Hepatocyte (in vitro differentiated cells): Measurements from ENCODE around the gene MAP3K6. TPM values are rescaled to one million over a fixed set of nuclear protein-coding genes. Genes with fewer than 3 reads are reported as not detected.

Experiments
- DNase-seq: peaks from one replicate; pipeline ENCODE4 v3.0.0-alpha.2; 2016; ENCODE audit warnings: low spot score
- H2AFZ ChIP-seq: fragments of 200-600 bp; sonication (generic); 2 replicates; pipeline ENCODE4 v1.6.0; 2016; ENCODE audit warnings: antibody characterized with exemption, mild to moderate bottlenecking
- H3K27ac ChIP-seq: fragments of 200-600 bp; sonication (generic); 2 replicates; pipeline ENCODE4 v1.5.1; 2016; ENCODE audit warnings: mild to moderate bottlenecking
- H3K27me3 ChIP-seq: fragments of 200-600 bp; sonication (generic); 2 replicates; pipeline ENCODE4 v1.6.1; 2016
- H3K36me3 ChIP-seq: fragments of 200-600 bp; sonication (generic); replicated peaks from 2 replicates; pipeline ENCODE4 v1.5.1; 2016; ENCODE audit warnings: low read depth; ENCODE audit not compliant: insufficient read depth
- H3K4me1 ChIP-seq: fragments of 200-600 bp; sonication (generic); 2 replicates; pipeline ENCODE4 v1.5.1; 2016; ENCODE audit warnings: mild to moderate bottlenecking, moderate library complexity; ENCODE audit not compliant: insufficient read depth
- H3K4me2 ChIP-seq: fragments of 200-600 bp; sonication (generic); 2 replicates; pipeline ENCODE4 v1.6.0; 2016
- H3K4me3 ChIP-seq: fragments of 200-600 bp; sonication (generic); 2 replicates; pipeline ENCODE4 v1.5.1; 2016; ENCODE audit warnings: mild to moderate bottlenecking
- H3K79me2 ChIP-seq: fragments of 200-600 bp; sonication (generic); 2 replicates; pipeline ENCODE4 v1.6.0; 2017; ENCODE audit warnings: mild to moderate bottlenecking
- H3K9me2 ChIP-seq: fragments of 200-600 bp; sonication (generic); replicated peaks from 2 replicates; pipeline ENCODE4 v1.6.0; 2017; ENCODE audit warnings: mild to moderate bottlenecking; ENCODE audit not compliant: insufficient read depth
- H3K9me3 ChIP-seq: fragments of 200-600 bp; sonication (generic); 2 replicates; pipeline ENCODE4 v1.5.1; 2016; ENCODE audit warnings: low read depth, mild to moderate bottlenecking
- H4K20me1 ChIP-seq: fragments of 200-600 bp; sonication (generic); 2 replicates; pipeline ENCODE4 v1.6.0; 2016; ENCODE audit warnings: mild to moderate bottlenecking; ENCODE audit not compliant: insufficient read depth, poor library complexity, severe bottlenecking
- EZH2 ChIP-seq: fragments of 200-600 bp; sonication (generic); IDR thresholded peaks from 2 replicates; pipeline ENCODE4 v1.6.1; 2016; ENCODE audit warnings: antibody characterized with exemption, mild to moderate bottlenecking, borderline replicate concordance
- EZH2phosphoT487 ChIP-seq: fragments of 200-600 bp; sonication (generic); IDR thresholded peaks from one replicate; pipeline ENCODE4 v1.6.1; 2018; ENCODE audit warnings: antibody characterized with exemption, mild to moderate bottlenecking, low read depth, moderate library complexity; ENCODE audit not compliant: unreplicated experiment, severe bottlenecking
- WGBS: methylation state at CpG from one replicate; pipeline ENCODE4 v1.1.6; 2016; ENCODE audit warnings: low lambda C conversion rate; ENCODE audit errors: missing lambda C conversion rate; 5-methylcytosine and 5-hydroxymethylcytosine counted together
- polyA plus RNA-seq: library from polyadenylated mRNA; unstranded; fragments of >200 nt; fragmentation: Nextera tagmentation; extraction: Ambion mirVana; gene quantifications from 2 replicates; pipeline ENCODE4 v1.2.1, GENCODE V29; 2016
- total RNA-seq: library from RNA; depleted of rRNA; stranded (reverse); fragments of >200 nt; gene quantifications from 2 replicates; pipeline ENCODE4 v1.2.3, GENCODE V29; 2014
- TF ChIP-seq, protein P1 (sequence below): fragments of 200-600 bp; sonication (generic); IDR thresholded peaks from 2 replicates; pipeline ENCODE4 v1.5.1; 2016; ENCODE audit warnings: antibody characterized with exemption, mild to moderate bottlenecking; ENCODE audit not compliant: poor library complexity

The MAP3K6 gene
- total and polyA plus RNA-seq, 2 experiments from 2014 or later: 6.3 to 20.4 TPM

GRCh38 chr1:27358928-27359313, 7.8 kb downstream of the MAP3K6 start:
- Histone ChIP-seq H2AFZ (no peak overlapping the region), H3K9me3 (no peaks in the 10 kb centered on the region), H4K20me1 (no peaks in the 10 kb centered on the region), H3K4me2 (no peak overlapping the region), H3K4me1 (no peaks in the 10 kb centered on the region), H3K36me3 (no peaks in the 10 kb centered on the region), H3K27me3 (no peaks in the 10 kb centered on the region), H3K4me3 (no peak overlapping the region), H3K27ac (no peak overlapping the region), H3K9me2 (no peaks in the 10 kb centered on the region), H3K79me2 (no peaks in the 10 kb centered on the region)
- TF ChIP-seq EZH2phosphoT487: no peak
- TF ChIP-seq, protein P1, sequence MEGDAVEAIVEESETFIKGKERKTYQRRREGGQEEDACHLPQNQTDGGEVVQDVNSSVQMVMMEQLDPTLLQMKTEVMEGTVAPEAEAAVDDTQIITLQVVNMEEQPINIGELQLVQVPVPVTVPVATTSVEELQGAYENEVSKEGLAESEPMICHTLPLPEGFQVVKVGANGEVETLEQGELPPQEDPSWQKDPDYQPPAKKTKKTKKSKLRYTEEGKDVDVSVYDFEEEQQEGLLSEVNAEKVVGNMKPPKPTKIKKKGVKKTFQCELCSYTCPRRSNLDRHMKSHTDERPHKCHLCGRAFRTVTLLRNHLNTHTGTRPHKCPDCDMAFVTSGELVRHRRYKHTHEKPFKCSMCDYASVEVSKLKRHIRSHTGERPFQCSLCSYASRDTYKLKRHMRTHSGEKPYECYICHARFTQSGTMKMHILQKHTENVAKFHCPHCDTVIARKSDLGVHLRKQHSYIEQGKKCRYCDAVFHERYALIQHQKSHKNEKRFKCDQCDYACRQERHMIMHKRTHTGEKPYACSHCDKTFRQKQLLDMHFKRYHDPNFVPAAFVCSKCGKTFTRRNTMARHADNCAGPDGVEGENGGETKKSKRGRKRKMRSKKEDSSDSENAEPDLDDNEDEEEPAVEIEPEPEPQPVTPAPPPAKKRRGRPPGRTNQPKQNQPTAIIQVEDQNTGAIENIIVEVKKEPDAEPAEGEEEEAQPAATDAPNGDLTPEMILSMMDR: no peak
- TF ChIP-seq EZH2: no peak
- no peak for DNase-seq
- WGBS: 98% methylated on average over 5 of the region's 5 CpGs

DNA sequence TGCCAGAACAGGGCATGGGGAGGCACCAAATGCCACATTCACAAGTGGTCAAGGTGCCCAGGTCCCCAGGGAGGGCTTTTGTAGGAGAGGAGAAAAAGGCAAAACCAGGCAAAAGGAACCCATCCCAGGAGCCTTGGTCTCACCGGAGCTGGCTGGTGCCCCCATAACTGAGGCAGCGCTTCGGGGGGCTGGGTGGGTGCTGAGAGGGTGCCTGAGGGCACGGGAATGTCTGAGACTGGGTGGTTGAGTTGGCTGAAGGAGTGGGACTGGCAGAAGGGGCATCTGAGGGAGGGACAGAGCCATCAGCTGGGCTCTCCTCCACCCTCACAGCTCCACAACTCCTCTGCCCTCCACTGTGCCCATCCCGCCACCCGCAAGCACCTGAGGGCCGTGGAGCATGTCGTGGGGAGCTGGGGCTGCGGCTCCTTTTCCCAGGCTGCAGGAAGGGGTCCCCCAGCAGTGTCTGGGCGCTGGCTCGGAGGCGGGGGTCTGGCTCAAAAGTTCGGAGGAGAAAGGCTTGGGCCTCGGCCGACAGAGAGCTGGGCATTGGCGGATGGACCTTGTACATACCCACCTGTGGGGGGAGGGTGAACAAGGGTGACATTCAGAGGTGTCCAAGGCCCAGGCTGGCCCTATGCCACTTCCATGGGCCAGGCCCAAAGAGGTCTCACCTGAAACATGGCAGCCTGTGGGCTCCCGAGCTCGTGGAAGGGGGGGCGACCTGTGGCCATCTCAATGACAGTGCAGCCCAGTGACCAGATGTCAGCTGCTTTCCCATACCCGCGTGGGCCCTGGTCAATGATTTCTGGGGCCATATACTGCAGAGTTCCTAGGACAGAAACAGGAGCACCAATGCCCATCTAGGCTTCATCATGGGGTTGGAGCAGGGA, 8.5 kb downstream of the MAP3K6 start:
- DNase-seq: no peak
- H4K20me1 ChIP-seq: no peaks in the 10 kb centered on the region
- TF ChIP-seq EZH2 (no peak), EZH2phosphoT487 (no peak)
- TF ChIP-seq, protein P1: no peak
- no peaks in the 10 kb centered on the region for H3K9me3 ChIP-seq
- H2AFZ ChIP-seq: no peak overlapping the region
- no peaks in the 10 kb centered on the region for H3K27me3 ChIP-seq
- H3K27ac ChIP-seq: no peak overlapping the region
- H3K4me3 ChIP-seq: no peak overlapping the region
- H3K79me2 ChIP-seq: no peaks in the 10 kb centered on the region
- H3K9me2 ChIP-seq: no peaks in the 10 kb centered on the region
- H3K4me2 ChIP-seq: no peak overlapping the region
- no peaks in the 10 kb centered on the region for H3K4me1 ChIP-seq
- H3K36me3 ChIP-seq: no peaks in the 10 kb centered on the region
- 96% methylated on average over 21 of the region's 21 CpGs for WGBS

DNA sequence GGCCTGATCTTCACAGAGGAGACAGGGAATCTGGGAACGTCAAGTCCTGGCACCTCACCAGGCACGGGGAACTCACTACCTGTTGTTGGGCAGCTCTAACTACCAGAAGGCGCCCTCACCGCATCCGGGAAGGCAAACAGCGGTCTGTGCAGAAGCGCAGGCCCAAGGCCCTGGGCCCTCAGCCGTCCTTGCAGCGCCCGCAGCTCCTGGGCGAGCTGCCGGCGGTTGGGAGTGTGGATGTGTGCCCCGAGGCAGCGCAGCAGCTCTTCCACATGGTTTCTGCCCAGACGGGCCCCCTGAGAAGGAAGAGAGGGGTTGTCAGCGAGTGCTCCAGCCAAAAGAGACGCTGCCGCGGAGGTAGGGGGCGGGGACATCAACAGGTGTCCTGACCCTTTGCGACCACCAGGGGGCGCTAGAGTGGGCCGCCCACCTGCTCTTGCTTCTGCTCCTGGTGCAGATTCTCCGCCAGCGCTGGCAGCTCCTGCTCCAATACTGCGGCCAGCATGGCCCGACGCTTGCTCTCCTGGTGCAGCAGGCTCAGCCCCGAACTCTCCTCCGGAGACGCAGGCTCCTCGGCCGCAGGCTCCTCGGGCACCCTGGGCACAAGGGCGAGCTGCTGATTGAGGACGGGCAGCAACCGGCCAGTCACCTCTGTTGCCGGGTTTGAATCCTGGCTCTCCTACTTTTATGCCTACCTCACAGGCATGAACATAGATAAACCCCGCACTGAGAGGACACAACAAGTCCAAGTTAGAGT, 9.3 kb downstream of the MAP3K6 start:
- WGBS: 39% methylated on average over 40 of the region's 40 CpGs
- Histone ChIP-seq H3K9me3 (no peaks in the 10 kb centered on the region), H3K79me2 (no peaks in the 10 kb centered on the region), H3K36me3 (no peaks in the 10 kb centered on the region), H3K9me2 (no peaks in the 10 kb centered on the region), H3K27me3 (no peaks in the 10 kb centered on the region), H3K4me1 (no peaks in the 10 kb centered on the region), H4K20me1 (no peaks in the 10 kb centered on the region), H2AFZ (no peak overlapping the region), H3K4me2 (peak overlapping the region; percentile 74), H3K4me3 (no peak overlapping the region), H3K27ac (no peak overlapping the region)
- DNase-seq: peak; percentile 77
- TF ChIP-seq, protein P1: peak; percentile 90
- TF ChIP-seq EZH2: no peak
